Measurements from ENCODE around the gene TSPAN18.

DNA sequence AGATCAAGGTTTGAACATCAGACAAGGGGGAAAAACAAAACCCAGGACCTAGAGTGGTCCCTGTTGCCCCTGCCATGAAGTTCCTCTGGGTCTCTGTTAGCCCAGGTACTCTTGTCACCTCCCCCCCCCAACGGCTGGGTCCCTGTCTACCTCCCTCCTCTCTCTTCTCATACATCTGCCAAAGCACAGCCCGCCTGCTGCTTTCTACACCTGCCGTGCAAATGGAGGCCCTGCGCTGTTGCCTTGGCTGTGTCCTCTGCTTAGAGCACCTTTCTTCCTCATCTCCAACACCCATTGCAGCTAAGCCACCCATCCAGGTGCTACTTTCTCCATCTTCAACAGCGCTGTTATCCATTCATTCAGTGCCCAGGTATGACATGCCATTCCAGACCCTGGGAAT, 124.7 kb downstream of the TSPAN18 start:
- TF ChIP-seq, protein P1, sequence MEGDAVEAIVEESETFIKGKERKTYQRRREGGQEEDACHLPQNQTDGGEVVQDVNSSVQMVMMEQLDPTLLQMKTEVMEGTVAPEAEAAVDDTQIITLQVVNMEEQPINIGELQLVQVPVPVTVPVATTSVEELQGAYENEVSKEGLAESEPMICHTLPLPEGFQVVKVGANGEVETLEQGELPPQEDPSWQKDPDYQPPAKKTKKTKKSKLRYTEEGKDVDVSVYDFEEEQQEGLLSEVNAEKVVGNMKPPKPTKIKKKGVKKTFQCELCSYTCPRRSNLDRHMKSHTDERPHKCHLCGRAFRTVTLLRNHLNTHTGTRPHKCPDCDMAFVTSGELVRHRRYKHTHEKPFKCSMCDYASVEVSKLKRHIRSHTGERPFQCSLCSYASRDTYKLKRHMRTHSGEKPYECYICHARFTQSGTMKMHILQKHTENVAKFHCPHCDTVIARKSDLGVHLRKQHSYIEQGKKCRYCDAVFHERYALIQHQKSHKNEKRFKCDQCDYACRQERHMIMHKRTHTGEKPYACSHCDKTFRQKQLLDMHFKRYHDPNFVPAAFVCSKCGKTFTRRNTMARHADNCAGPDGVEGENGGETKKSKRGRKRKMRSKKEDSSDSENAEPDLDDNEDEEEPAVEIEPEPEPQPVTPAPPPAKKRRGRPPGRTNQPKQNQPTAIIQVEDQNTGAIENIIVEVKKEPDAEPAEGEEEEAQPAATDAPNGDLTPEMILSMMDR (IDR thresholded peaks at IDR 0.05 in 4 of 5, conservative IDR thresholded peaks at IDR 0.05 in 1 of 5), result no peak
- no peak for TF ChIP-seq POLR2A (IDR thresholded peaks at IDR 0.05)

Data from gastrocnemius medialis (tissue), 4 donors.